ENCODE measurements around the gene SORBS1.
"Not testable (repeated sequence)": the region's sequence is repeated elsewhere in the genome, so short reads cannot be mapped to it uniquely, and the experiment has no call there.

SORBS1 gene

DNA sequence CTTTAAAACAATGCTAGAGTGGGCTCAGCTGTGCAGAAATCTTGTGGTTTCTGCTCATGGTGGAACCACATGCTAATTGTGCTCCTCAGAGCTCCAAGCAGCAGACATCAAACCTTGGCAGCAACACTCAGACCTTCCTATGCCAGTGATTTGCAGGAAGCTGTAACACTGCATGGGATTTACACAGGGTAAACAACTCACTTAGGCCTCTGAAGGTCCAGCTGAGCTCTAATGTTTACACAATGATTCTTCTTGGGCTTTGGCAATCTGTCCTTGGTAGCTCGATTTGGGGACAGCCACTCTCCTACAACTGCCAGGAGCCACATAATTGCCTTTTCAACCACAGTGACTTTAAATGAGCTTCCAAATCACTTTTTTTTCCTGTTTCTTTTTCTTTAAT lies 172.6 kb downstream of the SORBS1 start:
- DNase-seq (ENCODE audit: low spot score) = no peak

DNA sequence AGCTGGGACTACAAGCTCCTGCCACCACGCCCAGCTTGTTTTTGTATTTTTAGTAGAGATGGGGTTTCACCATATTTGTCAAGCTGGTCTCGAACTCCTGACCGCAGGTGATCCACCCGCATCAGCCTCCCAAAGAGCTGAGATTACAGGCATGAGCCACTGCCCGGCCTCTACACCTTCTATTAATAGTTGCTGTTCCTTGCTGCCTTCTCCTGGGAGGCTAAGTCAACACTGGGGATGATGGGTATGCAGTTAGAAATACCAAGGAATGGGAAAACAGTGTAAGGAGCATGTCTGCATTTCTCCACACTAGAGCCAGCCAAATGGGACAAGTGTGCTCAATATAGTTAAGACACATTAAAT lies 173.1 kb downstream of the SORBS1 start:
- DNase-seq (ENCODE audit: low spot score) = no peak

DNA sequence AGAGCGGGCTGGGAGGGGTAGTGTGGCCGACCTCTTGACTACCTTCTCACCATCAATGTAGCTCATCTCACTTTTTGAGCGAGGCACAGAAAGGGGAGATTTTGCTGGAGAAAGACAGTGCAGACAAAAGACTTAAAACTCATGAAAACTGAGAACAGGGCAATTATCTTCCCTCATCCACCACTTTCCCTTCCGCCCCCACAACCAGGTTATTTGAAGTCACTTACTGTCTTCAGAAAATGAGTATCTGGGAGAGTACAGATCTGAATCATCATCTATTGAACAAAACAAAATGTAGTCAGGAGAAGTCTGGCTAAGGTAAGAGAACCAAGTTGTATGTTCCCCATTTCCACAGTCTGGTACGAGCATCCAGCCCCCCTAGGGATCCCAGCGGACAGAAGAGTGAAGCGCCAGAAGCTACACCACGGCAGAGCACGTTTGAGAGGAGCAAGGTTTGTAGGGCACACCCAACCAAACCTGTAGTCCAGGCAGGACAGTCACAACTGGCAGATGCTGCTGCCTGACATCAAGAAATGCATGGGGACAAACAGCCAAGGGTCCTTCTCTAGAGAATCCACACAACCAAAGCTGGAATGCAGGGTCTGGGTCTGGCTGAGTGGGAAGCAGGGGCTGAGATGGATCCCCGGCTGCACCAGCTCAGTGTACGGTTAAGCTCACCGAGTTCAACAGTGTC lies 177.0 kb downstream of the SORBS1 start:
- DNase-seq (ENCODE audit: low spot score) = no peak

DNA sequence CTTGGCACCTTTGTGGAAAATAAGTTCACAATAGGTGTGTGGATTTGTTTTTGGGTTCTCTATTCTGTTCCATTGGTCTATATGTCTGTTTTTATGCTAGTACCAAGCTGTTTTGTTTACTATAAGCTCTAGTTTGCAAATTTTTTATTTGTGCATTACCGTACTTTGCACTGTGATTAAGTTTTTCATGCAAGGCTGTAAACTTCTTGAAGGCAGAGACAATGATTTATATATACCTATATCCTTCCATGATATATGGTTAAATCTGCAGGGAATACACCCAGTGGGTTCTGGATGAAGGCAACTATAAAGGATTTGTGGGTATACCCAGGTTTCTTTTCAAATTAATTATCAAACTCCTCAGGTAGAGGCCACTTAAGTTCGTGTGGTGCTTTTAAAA lies 178.6 kb downstream of the SORBS1 start:
- DNase-seq (ENCODE audit: low spot score) = no peak

DNA sequence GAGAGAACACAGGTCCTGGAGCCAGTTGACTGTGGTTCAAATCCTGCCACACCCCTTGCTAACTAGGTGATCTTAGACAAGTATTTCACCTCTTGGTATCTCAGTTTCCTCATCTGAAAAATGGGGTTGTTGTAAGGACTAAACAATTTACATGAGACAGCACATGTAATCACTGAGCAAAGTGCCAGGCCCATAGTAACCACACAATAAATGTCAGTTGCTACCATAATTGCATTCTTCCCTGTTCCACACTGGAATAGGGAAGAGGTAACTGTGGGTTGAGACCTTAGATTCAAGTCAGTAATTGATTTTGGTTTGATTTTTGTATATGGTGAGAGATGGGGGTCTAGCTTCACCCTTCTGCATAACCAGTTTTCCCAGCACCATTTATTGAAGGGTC lies 179.0 kb downstream of the SORBS1 start:
- no peak for DNase-seq (ENCODE audit: low spot score)

DNA sequence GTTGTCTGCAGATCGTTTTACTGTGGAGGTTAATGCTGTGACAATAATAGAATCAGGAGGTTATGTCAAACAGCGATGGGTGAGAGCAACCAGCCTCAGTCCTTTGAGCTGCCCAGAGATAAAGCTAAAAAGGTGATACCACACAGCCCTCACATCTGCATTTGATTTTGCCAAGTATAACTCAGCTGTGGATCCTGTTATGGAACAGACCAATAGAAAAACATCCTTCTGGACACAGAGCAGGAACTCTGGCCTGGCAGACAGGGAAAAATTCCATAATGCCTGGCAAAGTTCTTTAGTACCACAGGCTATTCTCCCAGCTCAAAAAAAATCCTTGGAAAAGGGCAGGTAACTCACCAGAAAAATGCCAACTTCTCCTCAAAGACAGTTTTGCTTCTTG lies 183.2 kb downstream of the SORBS1 start:
- no peak for DNase-seq (ENCODE audit: low spot score)

DNA sequence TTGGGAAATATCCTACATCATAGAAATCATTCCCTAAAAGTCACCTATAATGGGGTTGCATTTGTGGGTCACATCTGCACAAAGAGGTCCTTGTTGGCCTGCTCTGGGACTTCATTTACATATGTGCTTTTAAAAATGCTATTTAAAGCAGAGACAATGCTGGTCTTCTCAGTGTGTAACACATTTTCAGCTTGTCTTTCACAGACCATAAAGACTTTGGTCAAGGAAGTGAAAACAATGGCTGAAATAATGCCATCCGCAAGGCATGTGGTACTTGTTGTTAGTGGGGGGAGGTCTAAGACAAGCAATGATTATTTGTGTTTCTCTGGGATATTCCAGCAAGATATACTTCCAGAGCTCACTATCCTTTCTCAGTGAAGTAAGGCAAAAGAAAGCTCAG lies 185.8 kb downstream of the SORBS1 start:
- no peak for DNase-seq (ENCODE audit: low spot score)

DNA sequence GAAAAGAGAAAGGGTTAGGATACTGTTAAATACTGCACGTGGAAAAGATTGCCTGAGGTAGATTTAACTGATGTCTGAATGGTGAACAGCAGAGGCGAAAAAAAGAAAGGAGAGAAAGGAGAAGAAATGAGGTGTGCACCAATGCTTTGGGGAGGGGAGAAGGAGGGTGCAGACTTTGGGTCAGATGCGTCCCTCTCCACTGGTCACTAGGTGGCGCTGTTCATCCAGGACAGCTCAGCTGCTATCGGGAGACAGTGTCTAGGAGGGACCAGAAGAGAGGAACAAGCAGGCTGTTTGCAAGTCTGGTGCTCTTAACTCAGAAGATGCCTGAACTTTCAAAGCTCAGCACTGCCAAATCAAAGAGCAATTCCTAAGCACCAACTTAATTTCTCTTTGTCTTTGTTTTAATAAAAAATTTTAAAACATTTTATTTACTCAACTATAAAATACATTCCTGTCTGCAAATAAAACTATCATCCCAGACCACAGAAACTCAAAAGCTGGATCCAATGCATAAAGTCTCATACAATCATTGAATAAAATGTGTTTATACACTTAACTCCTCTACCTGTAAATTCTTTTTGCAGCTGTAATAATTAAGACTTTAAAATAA lies 186.5 kb downstream of the SORBS1 start:
- DNase-seq (ENCODE audit: low spot score) = peak; percentile 86

DNA sequence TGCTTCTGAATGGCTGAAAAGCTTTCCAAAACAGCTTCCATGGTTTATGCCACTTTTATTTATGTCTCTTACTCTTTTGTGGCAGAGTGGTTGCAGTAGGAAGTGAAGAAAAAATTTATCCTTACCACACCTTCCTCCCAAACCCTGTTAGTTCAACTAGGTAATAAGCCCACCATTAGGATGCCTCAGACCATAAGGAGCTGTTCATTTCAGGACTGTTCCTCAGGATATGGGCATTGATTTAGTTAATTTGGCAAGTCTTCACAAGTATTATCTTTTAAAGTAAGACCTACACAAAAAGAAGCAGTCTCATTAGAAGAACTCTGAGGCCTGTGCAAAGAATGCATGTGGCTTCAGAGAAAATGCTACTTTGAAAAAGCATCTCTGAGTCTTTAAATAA lies 187.5 kb downstream of the SORBS1 start:
- no peak for DNase-seq (ENCODE audit: low spot score)

DNA sequence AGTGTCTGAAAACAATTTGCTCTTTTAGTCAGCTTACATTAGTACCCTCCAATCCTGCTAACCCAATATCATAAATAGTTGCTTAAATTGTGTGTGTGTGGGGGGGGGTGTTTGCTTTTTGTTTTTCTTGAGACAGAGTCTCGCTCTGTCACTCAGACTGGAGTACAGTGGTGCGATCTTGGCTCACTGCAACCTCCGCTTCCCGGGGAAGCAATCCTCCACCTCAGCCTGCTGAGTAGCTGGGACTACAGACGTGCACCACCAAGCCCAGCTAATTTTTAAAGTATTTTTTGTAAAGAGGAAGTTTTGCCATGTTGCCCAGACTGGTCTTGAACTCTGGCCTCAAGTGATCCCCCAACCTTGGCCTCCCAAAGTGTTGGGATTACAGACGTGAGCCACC lies 196.8 kb downstream of the SORBS1 start:
- DNase-seq (ENCODE audit: low spot score) = no peak

DNA sequence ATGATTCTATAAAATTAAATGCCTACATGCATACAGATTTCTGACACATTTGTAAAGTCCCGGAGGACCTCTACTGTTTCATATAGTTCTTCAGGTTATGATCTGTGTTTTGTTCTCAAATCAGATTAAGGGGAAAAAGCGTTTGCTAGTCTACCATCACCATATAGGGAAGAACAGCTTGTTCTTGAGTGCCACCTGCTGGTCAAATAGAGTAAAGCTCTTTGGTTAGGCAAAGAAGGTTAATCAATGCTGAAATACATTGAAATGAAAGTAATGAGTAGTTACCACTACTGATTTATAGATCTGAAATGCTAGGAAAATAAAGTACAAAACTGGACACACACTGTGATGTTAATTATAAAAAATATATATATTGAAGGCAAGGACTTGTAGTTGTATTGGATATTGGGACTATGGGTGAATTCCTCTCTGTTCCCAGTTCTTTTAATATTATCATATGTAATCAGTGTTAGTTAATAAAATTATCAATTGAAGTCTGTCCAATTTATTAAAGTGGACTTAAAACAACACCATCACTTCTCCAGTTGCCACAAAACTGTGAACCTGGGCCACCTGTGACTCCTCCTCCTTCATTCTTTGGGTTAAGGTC lies 197.8 kb downstream of the SORBS1 start:
- DNase-seq (ENCODE audit: low spot score) = peak; percentile 78

DNA sequence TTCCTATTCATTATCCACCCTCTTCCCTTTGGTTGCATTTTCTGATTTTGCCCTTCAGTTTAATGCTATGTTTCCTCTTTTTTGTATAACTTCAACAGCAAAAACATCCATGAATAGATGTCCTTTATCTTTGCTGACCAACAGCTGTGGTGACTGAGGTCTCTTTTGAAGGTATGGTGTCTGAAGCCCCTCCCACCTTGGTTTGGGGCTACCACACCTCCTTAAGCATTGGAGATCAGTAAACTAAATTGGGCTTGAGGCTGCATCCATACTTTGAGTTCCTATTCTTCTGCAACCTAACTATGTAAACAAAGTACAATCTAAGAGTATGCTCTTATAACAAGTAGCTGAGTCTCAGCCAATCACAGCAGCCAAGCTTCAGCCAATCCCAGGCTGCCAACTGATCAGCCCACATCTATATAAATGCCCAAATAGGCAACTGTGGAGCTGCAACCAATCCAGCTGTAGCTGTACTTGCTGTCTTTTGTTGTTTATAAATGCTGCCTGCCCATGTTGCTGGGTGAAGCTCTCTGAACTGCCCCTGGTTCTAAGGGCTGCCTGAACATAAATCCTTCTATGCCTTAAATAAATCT lies 201.0 kb downstream of the SORBS1 start:
- DNase-seq (ENCODE audit: low spot score) = no peak

DNA sequence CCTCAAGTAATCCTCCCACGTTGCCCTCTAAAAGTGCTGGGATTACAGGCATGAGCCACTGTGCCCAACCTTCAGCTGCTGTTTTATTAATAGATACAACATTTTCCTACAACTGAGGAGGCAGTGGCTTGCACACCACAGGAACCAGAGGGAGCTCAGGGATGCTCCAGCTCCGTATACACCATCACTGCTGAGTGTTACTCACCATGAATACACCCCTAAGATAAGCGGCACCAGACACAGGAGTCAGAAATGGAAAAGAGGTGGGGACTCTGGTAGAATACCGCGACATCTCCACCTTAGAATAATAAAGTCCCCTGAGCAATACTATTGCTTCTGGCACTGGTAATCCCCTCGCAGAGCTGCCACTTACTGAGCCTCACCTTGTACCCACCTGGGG lies 201.7 kb downstream of the SORBS1 start:
- no peak for DNase-seq (ENCODE audit: low spot score)

DNA sequence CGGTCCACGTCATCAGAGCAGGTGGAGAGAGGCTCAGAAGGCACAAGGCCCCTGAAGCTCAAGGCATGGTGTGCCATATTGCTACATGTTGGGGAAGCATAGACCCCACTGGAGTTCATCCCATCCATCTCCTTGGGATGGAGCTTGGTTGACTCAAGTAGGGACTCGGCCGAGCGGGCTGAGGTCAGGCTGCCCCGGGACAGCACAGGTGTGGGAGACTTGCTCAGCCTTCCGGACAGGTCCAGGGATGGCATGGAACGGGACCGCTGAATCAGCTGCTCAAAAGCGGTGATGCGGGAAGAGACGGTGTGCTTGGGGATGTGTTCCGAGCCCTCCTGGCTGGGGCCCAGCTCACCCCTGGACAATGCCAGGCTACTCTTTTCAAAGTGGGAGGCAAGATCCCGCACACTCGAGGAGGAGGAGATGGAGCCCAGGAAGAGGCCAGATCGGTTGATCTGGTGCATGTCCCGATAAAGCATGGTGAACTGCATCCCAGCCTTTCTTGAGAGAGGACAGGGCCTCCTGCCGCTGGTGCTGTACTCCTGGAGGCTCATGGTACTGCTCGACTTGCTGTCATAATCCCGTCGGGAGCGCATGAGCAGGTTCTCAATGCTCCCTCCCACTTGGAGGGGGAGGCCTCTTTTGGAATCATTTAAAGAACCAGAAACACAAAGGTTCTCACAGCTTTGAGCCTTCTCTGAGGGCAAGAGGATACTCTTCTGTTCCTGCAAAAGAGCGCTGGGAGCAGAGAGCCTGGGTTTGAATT lies 204.8 kb downstream of the SORBS1 start:
- no peak for DNase-seq (ENCODE audit: low spot score)

DNA sequence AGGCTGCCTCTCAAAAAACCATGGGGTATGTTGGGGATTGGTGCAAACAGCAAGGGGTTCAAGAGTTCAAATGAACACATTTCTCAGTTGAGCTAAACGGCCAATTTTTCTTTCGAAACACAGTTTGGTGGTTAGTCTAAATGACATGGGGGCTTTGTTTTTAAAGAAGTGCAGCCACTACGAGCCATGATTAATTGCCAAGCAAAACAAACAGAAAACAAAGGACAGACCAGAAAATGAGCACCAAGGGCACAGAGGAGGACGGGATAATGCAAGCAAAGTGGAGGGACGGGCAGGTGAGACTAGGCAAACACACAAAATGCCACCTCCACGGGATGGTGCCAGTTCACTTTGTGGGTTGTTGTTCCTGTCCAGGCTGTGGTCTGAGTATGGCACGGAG lies 205.9 kb downstream of the SORBS1 start:
- DNase-seq (ENCODE audit: low spot score) = no peak

DNA sequence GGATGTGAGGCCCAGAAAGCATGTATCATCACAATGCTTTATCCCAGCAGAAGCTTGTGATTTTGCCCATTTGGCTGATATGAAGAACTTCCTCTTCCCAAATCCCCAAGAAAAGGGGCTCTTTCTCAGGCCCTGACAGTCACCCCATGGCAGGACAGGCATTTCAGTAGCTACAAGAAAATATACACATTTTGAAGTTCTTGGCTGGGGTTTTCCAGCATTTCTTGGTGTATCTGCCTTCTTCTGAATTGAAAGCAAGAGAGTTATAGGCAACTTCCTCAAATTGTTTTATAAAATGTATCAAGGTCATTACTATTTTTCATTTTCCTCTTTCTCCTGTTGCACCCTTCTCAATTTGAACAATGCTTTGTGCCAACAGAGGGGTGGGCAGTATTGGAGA lies 207.1 kb downstream of the SORBS1 start:
- DNase-seq (ENCODE audit: low spot score) = no peak

DNA sequence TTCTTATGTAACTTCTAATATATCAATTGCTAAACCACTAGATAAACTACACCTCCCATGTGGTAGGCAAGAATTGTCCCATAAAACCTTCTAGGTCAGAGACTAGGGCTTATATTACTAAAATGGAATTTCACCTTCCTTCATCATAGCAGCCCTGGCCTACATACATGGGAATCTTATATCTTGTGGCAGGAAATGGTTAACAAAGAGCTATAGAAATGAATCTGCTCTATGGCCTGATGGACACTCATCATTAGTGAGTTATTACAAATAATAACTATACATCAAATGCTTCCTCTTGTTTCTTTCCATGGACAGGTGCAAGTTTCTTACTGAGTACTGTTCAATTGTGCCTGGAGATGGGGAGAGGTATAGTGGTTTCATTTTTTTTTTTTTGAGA lies 208.0 kb downstream of the SORBS1 start:
- DNase-seq (ENCODE audit: low spot score) = no peak

DNA sequence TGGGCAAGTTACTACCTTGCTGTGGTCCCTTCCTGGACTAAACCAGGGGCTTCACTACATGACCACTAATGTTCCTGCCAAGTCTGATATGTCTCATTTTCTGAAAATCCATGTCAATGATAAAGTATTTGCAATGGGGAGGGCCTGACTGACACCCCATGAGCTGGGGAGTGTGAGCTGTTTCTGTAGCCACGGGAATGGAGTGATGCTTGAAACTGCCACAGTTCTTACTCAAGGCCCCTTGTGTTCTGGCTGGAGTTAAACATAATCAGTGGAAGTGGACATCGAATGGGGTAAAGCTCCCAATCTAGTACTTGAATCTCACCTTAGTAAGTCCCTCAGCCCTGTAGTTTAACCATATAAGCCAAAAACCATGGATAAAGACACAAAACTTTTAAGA lies 208.5 kb downstream of the SORBS1 start:
- DNase-seq (ENCODE audit: low spot score) = no peak

DNA sequence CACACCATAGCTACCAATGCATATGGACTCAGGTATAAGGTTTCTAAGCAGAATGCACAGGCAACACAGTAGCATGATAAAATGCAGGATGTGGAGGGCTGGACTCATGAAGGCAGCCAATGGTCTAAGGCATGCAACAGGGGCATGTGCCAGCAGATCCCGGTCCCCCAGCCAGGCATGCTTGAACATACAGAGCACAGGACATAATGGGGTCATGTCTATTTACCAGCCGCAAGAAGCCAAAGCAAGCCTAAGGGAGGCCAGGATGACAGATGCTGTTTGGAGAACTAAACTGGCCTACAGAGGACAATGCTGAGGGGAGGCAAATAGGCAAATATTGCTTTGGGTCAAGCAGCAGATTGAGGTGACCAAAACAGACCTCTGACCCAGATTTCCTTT lies 210.3 kb downstream of the SORBS1 start:
- DNase-seq (ENCODE audit: low spot score) = no peak

DNA sequence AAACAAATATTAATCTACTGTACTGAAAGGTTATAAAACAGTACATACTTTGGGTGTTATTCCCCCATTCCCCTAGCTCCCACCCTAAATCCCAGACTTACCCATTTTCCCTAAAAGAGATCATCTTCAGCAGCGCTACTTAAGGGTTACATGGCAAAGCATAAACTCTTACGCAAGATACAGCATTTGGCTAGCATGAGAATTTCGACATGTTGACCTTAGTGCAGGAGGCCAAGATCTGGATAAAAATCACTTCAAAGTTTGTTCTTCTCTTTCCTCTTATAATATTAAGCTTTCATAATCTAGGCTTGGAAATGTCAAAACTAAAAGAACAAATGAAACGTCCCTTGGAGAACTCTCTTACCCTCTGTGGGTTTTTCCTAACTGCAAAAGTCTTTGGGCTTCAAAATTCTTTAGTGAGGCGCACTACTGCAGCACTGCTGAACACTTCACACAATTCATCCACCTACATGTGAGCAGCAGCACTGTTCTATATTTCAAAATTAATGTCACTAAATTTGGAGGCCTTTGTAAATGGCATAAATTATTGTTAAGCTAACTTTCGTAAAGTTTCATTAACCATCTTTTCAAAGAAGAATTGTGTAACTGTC lies 210.8 kb downstream of the SORBS1 start:
- no peak for DNase-seq (ENCODE audit: low spot score)

DNA sequence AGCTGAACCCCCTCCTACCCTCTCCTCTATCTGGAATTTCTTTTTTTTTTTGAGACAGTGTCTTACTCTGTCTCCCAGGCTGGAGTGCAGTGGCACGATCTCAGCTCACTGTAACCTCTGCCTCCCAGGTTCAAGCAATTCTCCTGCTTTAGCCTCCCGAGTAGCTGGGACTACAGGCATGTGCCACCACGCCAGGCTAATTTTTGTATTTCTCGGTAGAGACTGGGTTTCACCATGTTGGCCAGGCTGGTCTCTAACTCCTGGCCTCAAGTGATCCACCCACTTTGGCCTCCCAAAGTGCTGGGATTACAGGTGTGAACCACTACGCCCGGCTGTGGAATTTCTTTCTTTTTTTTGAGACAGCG lies 213.8 kb downstream of the SORBS1 start:
- not testable (repeated sequence) for DNase-seq (ENCODE audit: low spot score)

DNA sequence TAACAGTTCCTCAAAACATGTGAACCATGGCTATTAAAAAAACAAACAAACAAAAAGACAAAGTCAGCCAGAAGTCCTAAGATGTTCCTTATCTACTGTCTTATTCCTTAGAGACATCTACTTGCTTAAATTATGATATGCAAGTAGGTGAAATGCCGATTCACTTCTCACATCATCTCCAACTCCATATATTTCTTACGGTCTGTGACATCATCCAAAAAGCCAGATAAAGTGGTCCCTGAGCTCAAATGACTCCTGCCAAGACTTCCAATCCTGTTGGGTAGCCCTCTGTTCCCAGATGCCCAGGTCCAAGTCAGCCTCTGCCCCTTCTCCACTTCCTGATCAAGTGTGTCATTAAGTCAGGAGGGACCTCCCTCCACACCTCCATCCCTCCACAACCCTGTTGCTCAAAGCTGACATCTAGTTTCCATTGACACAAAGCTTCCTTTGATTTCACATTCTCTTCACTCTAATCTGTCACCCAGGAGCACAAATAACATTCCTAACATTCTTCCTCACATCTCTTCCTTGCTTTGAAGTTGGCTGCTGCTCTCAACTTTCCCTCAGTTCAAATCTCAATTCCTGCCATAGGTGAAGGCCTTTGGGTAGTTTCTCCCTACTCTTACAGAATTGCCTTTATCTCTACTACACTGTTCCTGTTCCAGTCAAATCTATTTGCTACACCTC lies 214.3 kb downstream of the SORBS1 start:
- DNase-seq (ENCODE audit: low spot score) = peak; percentile 55
